ENCODE measurements around the gene EDAR.

GRCh38 chr2:108942231-108942825 lies 46.7 kb downstream of the EDAR start:
- TF ChIP-seq CTCF (conservative IDR thresholded peaks at IDR 0.05 in 1 of 2, IDR thresholded peaks at IDR 0.05 in 1 of 2; ENCODE audit: extremely low read depth in 1 of 2, insufficient read depth in 1 of 2, low read depth in 1 of 2, low read length in 2 of 2), result no peak
- TF ChIP-seq EZH2 (IDR thresholded peaks at IDR 0.05; ENCODE audit: borderline replicate concordance, low read length), result no peak
